Activated T-cell treated with anti-CD3 and anti-CD28 coated beads, Interleukin-2, amount 50 U/mL, for 4 hours (primary cell): ENCODE results near the gene ELAVL1. TPM values are rescaled to one million over a fixed set of nuclear protein-coding genes. Genes with fewer than 3 reads are reported as not detected.
"Not testable (repeated sequence)": the region's sequence is repeated elsewhere in the genome, so short reads cannot be mapped to it uniquely, and the experiment has no call there.

Experiments used
- ATAC-seq, 2 donors: fragments of 200-7000 bp; cut with Tn5 transposase; one replicate each; pipeline ENCODE4 v1.10.0; 2021
- DNase-seq: peaks from one replicate; pipeline ENCODE4 v3.0.0-alpha.2; 2020
- H3K27me3 Mint-ChIP-seq: one replicate; pipeline ENCODE4 v1.8.0; 2021; ENCODE audit warnings: low read depth, mixed read lengths
- H3K36me3 Mint-ChIP-seq: one replicate; pipeline ENCODE4 v1.8.0; 2022; ENCODE audit warnings: mixed read lengths; ENCODE audit not compliant: insufficient read depth
- H3K4me1 Mint-ChIP-seq: one replicate; pipeline ENCODE4 v1.8.0; 2021; ENCODE audit warnings: low read depth, mixed read lengths
- H3K4me3 Mint-ChIP-seq: one replicate; pipeline ENCODE4 v1.8.0; 2021; ENCODE audit warnings: mild to moderate bottlenecking, moderate library complexity, mixed read lengths
- H3K9me3 Mint-ChIP-seq: one replicate; pipeline ENCODE4 v1.8.0; 2021; ENCODE audit warnings: mixed read lengths
- total RNA-seq, 3 donors: library from RNA; stranded (reverse); gene quantifications; one replicate each; pipeline ENCODE4 v1.2.1, GENCODE V29; 2021

Gene ELAVL1
- total RNA-seq, 3 donors from 2014 or later, result 160 to 171 (median 161) TPM

DNA sequence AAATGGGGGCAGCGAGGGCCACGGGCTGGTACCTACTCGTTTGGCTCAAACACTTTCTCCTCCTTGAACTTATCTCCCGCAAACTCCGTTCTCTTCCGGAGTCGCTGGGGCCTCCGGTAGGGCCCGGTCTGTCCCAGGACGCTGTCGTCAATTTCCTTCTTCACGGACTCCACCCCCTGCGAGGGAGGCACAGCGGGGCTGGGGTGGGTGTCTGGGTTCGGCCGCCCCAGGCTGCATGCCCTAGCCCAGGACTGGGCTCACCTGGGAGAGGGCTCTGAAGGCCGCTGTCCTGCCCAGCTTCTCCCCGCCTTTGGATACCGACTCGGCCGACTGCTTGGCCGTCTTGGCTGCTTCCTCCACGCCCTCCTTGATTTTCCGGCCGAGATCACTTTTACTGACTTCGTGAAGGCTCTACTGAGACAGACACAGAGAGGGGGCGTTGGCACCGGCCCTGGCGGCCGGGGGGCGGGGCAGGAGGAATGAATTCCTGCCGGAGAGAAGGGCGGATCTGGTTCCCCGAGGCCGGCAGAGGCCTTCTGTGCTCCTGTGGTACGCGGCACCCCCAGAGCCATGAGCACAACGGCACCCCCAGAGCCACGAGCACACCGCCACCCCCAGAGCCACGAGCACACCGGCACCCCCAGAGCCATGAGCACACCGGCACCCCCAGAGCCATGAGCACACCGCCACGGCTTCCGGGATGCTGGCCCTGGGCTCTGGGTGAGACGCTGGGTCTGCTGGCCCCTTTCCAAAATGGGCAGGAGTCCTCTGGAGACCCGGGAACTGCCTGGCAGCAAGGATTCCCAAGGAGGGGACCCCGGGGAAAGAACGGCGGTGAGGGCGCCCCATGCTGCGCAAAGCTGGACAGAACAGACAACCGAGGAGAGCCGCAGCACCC lies 71.4 kb downstream of the ELAVL1 start:
- Mint-ChIP-seq H3K4me1 (peaks cover 8% of the 10 kb centered on the region), H3K4me3 (no peak overlapping the region), H3K36me3 (peaks cover 14% of the 10 kb centered on the region), H3K9me3 (no peaks in the 10 kb centered on the region), H3K27me3 (no peaks in the 10 kb centered on the region)
- DNase-seq (no peak), ATAC-seq (no peak)

DNA sequence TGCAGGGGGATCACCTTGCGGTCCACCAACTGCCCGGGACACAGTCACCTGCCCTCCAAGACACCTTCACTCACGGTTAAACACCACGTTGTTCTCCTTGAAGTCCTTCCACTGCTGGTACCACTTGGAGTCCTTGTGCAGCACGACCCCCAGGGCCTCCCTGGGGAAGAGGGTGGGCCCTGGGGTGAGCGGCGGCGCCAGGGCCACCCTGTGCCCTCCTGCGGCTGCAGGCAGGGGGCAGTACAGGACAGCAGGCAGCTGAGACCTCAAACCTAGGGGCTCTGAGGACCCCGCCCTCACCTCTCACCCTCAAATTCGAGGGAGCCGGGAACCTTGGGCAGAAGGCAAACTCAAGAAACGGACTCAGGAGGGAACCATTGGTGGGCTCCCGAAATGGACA lies 72.0 kb downstream of the ELAVL1 start:
- Mint-ChIP-seq H3K27me3 (no peaks in the 10 kb centered on the region), H3K4me3 (no peak overlapping the region), H3K9me3 (no peaks in the 10 kb centered on the region), H3K4me1 (peaks cover 10% of the 10 kb centered on the region), H3K36me3 (peaks cover 14% of the 10 kb centered on the region)
- DNase-seq, result no peak
- no peak for ATAC-seq

GRCh38 chr19:7932930-7933300 lies 72.5 kb downstream of the ELAVL1 start:
- Mint-ChIP-seq H3K4me1 (peaks cover 13% of the 10 kb centered on the region), H3K36me3 (peaks cover 13% of the 10 kb centered on the region), H3K9me3 (no peaks in the 10 kb centered on the region), H3K4me3 (no peak overlapping the region), H3K27me3 (no peaks in the 10 kb centered on the region)
- ATAC-seq (no peak), DNase-seq (no peak)

- peaks cover 11% of the 10 kb centered on the region for H3K36me3 Mint-ChIP-seq
- no peak overlapping the region for H3K4me3 Mint-ChIP-seq
- H3K4me1 Mint-ChIP-seq, result peaks cover 13% of the 10 kb centered on the region
- ATAC-seq (no peak), DNase-seq (no peak)
- no peaks in the 10 kb centered on the region for H3K9me3 Mint-ChIP-seq
- H3K27me3 Mint-ChIP-seq, result no peaks in the 10 kb centered on the region
Measured at GRCh38 chr19:7932276-7932929, 73.0 kb downstream of the ELAVL1 start.

DNA sequence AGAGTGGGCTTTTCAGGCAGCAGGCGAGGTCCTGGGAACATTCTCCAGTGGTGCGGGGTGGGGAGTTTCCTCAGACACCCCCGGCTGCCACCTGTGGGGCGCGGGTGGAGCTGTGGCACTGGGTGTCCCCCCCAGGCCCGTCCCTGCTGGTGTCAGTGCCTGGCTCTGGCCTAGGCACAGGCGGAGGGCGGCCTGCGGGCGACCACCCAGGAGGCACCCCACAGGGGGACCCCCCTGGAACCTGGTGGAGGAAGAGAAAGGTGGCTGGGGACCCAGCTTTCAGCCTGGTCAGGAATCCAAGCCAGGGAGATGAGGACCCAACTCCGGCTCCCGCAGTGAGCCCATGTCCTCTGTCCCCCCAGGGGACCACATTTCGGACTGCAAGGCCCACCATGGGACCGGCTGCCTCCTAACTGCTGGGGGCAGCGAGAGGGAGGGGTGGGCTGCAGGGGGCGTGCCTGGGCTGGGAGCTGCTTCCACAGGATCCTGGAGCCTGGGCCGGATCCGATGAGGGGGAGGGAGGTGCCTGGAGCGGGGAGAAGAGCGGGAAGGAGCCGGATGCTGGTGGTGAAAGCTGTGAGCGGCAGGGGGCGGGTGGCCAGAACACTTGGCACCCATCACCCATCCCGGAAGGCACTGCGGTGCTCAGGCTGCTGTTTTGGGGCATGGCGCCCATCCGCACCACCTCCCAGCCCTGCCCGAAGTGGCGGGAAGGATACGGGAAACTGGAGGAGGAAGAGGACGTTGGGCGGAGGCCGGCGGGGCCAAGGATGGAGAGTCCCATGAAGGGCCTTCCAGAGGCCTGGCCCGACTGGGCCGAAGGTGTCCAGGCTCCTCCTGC lies 74.0 kb downstream of the ELAVL1 start:
- DNase-seq (no peak), ATAC-seq (no peak)
- Mint-ChIP-seq H3K36me3 (peaks cover 11% of the 10 kb centered on the region), H3K9me3 (no peaks in the 10 kb centered on the region), H3K4me3 (no peak overlapping the region), H3K27me3 (no peaks in the 10 kb centered on the region), H3K4me1 (peaks cover 15% of the 10 kb centered on the region)

DNA sequence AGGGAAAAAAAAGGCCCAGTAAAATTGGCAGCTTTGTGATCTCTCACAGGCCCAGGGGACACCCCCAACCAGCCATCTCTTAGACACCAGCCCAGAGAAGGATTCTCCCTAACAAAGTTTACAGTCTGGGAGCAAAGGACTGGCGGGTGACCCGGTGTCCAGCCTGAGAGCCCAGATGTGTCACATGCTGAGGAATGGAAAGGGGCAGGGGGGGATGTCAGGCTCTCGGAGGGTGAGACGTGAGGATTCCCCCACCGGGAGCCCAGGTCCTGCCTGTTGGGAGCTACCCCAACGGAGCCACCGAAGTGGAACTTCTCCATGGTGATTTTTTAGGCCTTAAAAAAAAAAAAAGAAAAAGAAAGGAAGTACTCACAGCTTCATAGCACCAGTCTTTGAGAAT lies 74.7 kb downstream of the ELAVL1 start:
- Mint-ChIP-seq H3K4me1 (peaks cover 18% of the 10 kb centered on the region), H3K4me3 (no peak overlapping the region), H3K27me3 (no peaks in the 10 kb centered on the region), H3K9me3 (no peaks in the 10 kb centered on the region), H3K36me3 (peaks cover 10% of the 10 kb centered on the region)
- ATAC-seq, result no peak
- DNase-seq, result no peak

DNA sequence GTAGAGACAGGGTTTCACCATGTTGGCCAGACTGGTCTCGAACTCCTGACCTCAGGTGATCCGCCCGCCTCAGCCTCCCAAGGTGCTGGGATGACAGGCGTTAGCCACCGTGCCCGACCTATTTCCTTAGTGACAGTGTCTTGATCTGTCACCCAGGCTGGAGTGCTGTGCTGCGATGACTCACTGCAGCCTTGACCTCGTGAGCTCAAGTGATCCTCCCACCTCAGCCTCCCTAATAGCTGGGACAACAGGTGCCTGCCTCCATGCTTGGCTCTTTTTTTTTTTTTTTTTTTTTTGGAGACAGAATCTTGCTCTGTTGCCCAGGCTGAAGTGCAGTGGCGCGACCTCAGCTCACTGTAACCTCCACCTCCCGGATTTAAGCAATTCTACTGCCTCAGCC lies 75.4 kb downstream of the ELAVL1 start:
- H3K4me3 Mint-ChIP-seq, ATAC-seq, DNase-seq, H3K36me3 Mint-ChIP-seq, H3K9me3 Mint-ChIP-seq, H3K27me3 Mint-ChIP-seq: not testable (repeated sequence)
- peaks cover 19% of the 10 kb centered on the region for H3K4me1 Mint-ChIP-seq

- Mint-ChIP-seq H3K4me1 (peaks cover 22% of the 10 kb centered on the region), H3K36me3 (peaks cover 8% of the 10 kb centered on the region), H3K27me3 (no peaks in the 10 kb centered on the region), H3K4me3 (no peak overlapping the region), H3K9me3 (no peaks in the 10 kb centered on the region)
- DNase-seq (peak; percentile 51), ATAC-seq (peak; percentile 26 to 28)
Measured at GRCh38 chr19:7928741-7929701, 76.4 kb downstream of the ELAVL1 start.

GRCh38 chr19:7928334-7928706 lies 77.1 kb downstream of the ELAVL1 start:
- Mint-ChIP-seq H3K4me1 (peaks cover 23% of the 10 kb centered on the region), H3K4me3 (no peak overlapping the region), H3K9me3 (no peaks in the 10 kb centered on the region), H3K36me3 (peaks cover 8% of the 10 kb centered on the region), H3K27me3 (no peaks in the 10 kb centered on the region)
- no peak for ATAC-seq
- DNase-seq, result no peak

DNA sequence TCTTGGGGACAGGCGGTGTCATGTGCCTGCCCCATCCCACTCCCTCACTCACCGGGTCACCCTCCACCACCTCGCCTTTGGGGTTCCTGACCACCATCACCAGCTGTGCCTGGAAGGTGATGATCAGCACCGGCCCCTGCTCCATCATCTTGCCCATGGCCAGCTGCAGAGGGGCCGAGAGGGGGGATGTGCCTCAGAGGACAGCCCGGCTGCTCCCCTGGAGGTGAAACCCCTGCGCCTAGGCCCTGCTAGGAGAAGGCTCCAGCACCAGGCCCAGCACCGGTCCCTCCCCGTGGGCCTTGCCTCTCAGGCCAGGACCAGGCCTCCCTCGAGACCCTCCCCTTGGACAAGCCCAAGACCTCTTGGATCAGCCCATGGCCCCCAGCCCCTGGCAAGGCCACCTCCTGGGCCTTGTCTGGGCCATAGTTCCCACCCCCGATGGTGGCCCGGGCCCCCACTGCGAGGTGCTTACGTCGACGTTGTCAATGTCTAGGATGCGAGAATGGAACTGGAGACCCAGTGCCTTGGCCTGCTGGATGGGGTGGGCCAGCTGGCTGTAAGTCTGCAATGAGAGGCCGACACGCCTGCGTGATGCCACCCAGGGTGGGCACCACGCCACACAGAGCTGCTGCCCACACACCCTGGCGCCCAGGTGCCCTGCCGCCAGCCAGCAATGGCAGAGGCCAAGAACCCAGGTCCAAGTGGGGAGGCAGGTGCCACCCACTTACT lies 77.7 kb downstream of the ELAVL1 start:
- H3K36me3 Mint-ChIP-seq, result peaks cover 8% of the 10 kb centered on the region
- H3K27me3 Mint-ChIP-seq, result no peaks in the 10 kb centered on the region
- peaks cover 26% of the 10 kb centered on the region for H3K4me1 Mint-ChIP-seq
- H3K9me3 Mint-ChIP-seq, result no peaks in the 10 kb centered on the region
- no peak for DNase-seq
- no peak overlapping the region for H3K4me3 Mint-ChIP-seq
- ATAC-seq, result no peak

DNA sequence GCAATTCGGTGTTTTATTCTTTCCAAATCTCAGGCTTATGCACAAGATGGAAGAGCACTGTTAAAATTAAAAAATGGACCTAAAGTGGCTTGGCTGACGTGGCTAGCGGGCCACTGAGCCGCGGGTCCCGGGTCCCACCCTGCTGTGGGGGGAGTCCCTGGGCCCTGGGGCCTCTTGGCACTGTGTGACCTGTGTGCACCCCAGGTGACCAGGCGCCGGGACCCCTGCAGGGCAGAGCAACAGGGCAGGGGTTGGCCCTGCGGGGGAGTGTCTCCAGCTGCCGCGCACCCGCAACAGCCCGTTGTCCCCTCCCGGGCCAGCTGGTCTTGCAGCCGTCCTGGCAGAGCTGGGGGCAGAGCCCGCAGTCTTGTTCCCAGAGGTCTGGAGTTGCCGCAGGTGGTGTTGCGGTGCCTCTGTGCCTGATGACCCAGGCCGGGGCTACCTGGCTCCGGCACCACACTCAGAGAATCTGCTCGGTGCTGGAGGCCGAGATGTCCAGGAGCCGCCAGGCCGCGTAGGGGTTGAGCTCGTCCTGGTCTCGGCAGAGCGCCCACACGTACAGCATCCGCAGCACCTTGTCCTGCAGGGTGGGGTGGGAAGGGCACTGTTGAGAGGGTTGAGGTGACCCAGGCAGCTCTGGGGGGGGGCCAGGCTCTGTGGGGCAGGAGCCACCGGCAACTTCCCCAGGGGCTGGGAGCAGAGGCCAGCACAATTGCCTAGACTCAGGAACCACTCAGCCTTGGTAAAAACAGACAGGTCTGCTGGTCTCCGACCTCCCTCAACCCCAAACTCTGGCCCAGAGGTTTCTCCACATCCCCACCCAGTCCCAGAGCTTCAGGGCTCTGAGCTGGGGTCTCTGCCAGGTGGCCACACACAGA lies 78.5 kb downstream of the ELAVL1 start:
- H3K4me1 Mint-ChIP-seq, result peaks cover 28% of the 10 kb centered on the region
- H3K4me3 Mint-ChIP-seq, result peak overlapping the region; percentile 19
- H3K9me3 Mint-ChIP-seq, result no peaks in the 10 kb centered on the region
- DNase-seq (no peak), ATAC-seq (no peak)
- no peaks in the 10 kb centered on the region for H3K27me3 Mint-ChIP-seq
- peaks cover 8% of the 10 kb centered on the region for H3K36me3 Mint-ChIP-seq

DNA sequence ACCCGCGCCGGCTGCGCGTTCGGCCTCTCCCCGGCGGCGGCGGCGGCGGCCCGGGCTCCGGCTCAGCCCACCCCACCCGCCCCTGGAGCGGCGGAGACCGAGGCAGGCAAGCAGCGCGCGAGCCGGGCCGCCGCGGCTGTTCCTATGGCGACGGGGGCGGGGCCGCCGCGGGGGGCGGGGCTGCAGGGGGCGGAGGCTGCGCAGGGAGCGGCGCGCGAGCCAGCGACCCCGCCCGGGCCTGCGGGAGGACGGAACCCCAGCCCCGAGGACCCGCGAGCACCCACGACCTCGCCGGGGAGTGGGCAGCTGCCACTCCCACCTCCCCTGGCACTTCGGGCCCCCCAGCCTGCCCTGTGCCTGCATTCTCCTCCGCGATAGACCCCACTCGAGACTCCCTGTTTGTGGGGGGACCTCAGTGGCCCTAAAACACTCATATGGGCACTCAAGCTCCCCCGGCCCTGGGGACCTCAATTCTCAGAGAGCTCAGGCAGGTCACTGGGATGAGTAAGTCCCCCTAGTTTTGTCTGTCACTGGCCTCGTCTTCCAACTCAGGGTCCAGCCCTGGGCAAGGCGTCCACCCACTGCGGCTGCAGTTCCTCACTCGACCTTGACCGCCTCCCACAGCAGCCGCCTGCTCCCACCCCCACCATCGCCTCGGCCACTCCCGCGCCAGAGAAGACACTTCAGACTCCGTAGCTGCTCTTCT lies 79.3 kb downstream of the ELAVL1 start, which contains the start of gene CTXN1:
Gene CTXN1, minus strand, starts transcription at position 115 of the 706 bp plus-strand sequence. CDS start 597 bp downstream, outside the sequence.
- DNase-seq (peak; percentile 76), ATAC-seq (peak; percentile 62 to 66)
- Mint-ChIP-seq H3K4me3 (peak within 1 kb of the TSS; percentile 72), H3K4me1 (peaks cover 36% of the 10 kb centered on the region), H3K9me3 (no peaks in the 10 kb centered on the region), H3K27me3 (no peaks in the 10 kb centered on the region), H3K36me3 (peaks cover 5% of the 10 kb centered on the region)
